Measurements from ENCODE around the gene TGFBR3L. TPM values are rescaled to one million over a fixed set of nuclear protein-coding genes. Genes with fewer than 3 reads are reported as not detected.
A peak's percentile ranks its signal among the peaks of the same experiment; 100 is the strongest.

Gene TGFBR3L
- total RNA-seq, 1 experiment from 2014 or later, result 9.8 TPM

DNA sequence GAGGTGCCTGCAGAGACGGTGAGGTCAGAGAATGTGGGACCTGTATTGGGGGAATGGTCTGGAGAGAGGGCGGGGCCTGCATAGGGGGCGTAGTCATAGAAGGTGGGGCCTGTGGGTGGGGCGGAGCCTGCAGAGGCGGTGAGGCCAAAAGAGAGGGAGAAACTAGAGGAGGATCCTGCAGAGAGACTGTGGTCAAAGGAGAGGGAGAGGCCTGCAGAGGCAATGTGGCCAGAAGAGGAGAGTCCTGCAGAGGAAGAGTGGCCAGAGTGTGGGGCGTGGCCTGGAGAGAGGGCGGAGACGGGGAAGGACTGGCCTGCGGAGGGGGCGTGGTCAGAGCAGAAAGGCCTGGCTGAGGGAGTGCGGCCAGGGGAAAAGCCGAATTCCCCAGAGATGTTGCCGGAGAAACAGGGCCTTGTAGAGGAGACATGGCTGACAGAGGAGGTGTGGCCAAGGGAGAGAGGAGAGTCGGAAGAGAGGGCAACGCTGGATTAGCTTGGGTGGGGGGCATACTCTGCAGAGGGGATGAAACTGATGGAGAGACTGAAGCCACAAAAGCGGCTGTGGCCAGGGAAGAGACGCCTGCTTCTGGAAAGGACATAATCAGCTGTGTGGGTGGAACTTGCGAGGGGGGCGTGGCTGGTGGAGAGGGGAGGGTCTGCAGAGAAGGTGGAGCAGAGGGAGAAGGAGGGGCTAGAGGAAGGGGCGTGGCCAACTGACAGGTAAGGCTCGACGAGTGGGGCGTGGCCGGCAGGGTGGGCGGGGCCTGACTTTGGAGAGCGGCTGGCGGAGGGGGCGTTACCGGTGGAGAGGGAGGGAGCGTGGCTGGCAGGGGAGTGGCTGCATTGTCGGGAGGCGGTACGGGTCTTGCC lies 43.0 kb upstream of the TGFBR3L start:
- H3K36me3 ChIP-seq (ENCODE audit: control insufficient read depth, insufficient read depth, low read length), result no peaks in the 10 kb centered on the region
- H3K9me3 ChIP-seq, result no peaks in the 10 kb centered on the region
- H3K4me3 ChIP-seq (ENCODE audit: low read depth, low read length), result no peak overlapping the region
- H3K27me3 ChIP-seq (replicated peaks; ENCODE audit: control insufficient read depth, insufficient read depth, low read length), result no peaks in the 10 kb centered on the region; the same call in 1 of the 2 replicates
- BruUV-seq (replicated peaks), result TSS peak; percentile 19
- peaks cover 11% of the 10 kb centered on the region for H3K4me1 ChIP-seq
- H3K4me1 Mint-ChIP-seq (ENCODE audit: low read depth, unreplicated experiment), result peaks cover 9% of the 10 kb centered on the region
- POLR2A ChIA-PET, result no interaction called here
- intact Hi-C loops (cut with micrococcal nuclease; ENCODE audit: unreplicated experiment), result no loop called here
- CTCF ChIA-PET, result interaction anchor here (0.8 to 1.2 kb wide), 2 partner anchors 9 to 18 kb away, joined by 3 to 5 read pairs; no protein-coding TSS in a partner anchor
- DNase-seq, result peak; percentile 89 to 95
- TF ChIP-seq, protein P1, sequence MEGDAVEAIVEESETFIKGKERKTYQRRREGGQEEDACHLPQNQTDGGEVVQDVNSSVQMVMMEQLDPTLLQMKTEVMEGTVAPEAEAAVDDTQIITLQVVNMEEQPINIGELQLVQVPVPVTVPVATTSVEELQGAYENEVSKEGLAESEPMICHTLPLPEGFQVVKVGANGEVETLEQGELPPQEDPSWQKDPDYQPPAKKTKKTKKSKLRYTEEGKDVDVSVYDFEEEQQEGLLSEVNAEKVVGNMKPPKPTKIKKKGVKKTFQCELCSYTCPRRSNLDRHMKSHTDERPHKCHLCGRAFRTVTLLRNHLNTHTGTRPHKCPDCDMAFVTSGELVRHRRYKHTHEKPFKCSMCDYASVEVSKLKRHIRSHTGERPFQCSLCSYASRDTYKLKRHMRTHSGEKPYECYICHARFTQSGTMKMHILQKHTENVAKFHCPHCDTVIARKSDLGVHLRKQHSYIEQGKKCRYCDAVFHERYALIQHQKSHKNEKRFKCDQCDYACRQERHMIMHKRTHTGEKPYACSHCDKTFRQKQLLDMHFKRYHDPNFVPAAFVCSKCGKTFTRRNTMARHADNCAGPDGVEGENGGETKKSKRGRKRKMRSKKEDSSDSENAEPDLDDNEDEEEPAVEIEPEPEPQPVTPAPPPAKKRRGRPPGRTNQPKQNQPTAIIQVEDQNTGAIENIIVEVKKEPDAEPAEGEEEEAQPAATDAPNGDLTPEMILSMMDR (IDR thresholded peaks at IDR 0.05; ENCODE audit: insufficient read depth in 1 of 2, low read depth in 1 of 2, low read length in 1 of 2, severe bottlenecking in 1 of 2, unreplicated experiment in 1 of 2), result no peak
- H3K27ac Mint-ChIP-seq (ENCODE audit: unreplicated experiment), result peak overlapping the region; percentile 45
- H3K4me3 Mint-ChIP-seq (ENCODE audit: unreplicated experiment), result peak overlapping the region; percentile 87
- H3K27me3 Mint-ChIP-seq (ENCODE audit: insufficient read depth, unreplicated experiment), result no peaks in the 10 kb centered on the region
- H3K36me3 Mint-ChIP-seq (ENCODE audit: insufficient read depth, unreplicated experiment), result peaks cover 19% of the 10 kb centered on the region
- H3K9me3 Mint-ChIP-seq (ENCODE audit: unreplicated experiment), result no peaks in the 10 kb centered on the region

DNA sequence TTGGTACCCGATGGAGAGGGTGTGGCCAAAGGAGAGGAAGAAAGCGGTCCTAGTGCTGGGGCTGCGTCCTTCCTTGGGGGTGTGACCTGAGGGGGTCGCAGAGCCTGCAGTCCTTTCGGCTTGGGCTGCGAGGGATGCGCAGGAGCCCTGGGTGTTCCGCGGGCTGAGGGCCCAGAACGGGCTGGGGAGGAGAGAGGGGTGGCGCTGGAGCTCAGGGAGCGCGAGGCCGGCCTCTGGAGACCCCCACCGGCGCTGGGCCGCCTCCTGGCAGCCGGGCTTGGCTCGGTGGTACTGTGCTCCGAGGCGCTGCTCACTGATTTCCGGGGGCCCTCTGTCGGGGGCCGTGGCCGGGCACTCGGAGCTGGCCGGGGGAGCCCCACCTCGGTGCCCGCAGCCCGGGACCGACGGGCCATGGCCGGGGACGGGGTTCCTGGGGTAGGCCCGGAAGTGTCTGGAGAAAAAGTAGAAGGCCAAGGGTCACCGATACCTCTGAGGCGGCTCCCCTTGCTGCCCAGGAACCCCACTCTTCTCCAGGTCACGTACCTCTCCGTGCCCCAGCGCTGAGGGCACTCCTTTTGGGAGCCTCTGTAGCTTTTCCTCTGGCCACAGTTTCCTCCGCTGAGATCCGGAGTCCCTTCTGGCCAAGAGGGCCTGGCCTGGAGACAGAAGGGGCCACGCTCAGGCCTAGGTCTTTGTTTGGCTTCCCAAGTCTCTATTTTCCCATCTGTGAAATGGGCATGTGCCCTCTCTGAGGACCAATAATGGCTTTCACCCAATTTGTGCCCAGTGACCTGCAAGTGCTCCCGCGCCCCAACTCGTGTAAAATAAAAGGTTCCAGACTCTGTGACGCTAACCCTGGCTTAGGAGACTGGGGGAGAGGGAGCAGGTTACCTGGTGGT lies 42.1 kb upstream of the TGFBR3L start:
- no peak for DNase-seq
- CTCF ChIA-PET, result interaction anchor here (0.8 kb wide), 1 partner anchor 10 kb away, joined by 3 read pairs; no protein-coding TSS in a partner anchor
- peaks cover 9% of the 10 kb centered on the region for H3K4me1 Mint-ChIP-seq (ENCODE audit: low read depth, unreplicated experiment)
- BruUV-seq (replicated peaks), result no TSS peak
- POLR2A ChIA-PET, result no interaction called here
- H3K27ac Mint-ChIP-seq (ENCODE audit: unreplicated experiment), result no peak overlapping the region
- Histone ChIP-seq H3K4me3 (ENCODE audit: low read depth, low read length) (no peak overlapping the region), H3K27me3 (replicated peaks; ENCODE audit: control insufficient read depth, insufficient read depth, low read length) (no peaks in the 10 kb centered on the region), H3K4me1 (peaks cover 11% of the 10 kb centered on the region), H3K36me3 (ENCODE audit: control insufficient read depth, insufficient read depth, low read length) (no peaks in the 10 kb centered on the region), H3K9me3 (no peaks in the 10 kb centered on the region)
- intact Hi-C loops (cut with micrococcal nuclease; ENCODE audit: unreplicated experiment), result no loop called here
- H3K9me3 Mint-ChIP-seq (ENCODE audit: unreplicated experiment), result no peaks in the 10 kb centered on the region
- H3K4me3 Mint-ChIP-seq (ENCODE audit: unreplicated experiment), result peak overlapping the region; percentile 87
- peaks cover 13% of the 10 kb centered on the region for H3K36me3 Mint-ChIP-seq (ENCODE audit: insufficient read depth, unreplicated experiment)
- TF ChIP-seq, protein P1 (IDR thresholded peaks at IDR 0.05; ENCODE audit: insufficient read depth in 1 of 2, low read depth in 1 of 2, low read length in 1 of 2, severe bottlenecking in 1 of 2, unreplicated experiment in 1 of 2), result no peak
- no peaks in the 10 kb centered on the region for H3K27me3 Mint-ChIP-seq (ENCODE audit: insufficient read depth, unreplicated experiment)
